IMR-90 (cell line): ENCODE results near the gene DIPK1A.
A peak's percentile ranks its signal among the peaks of the same experiment; 100 is the strongest.

Experiments used
- BHLHE40 ChIP-seq: fragments of 150-350 bp; IDR thresholded peaks from 2 replicates; pipeline ENCODE4 v1.6.1; 2016; ENCODE audit warnings: mild to moderate bottlenecking, low read depth, low read length
- CEBPB ChIP-seq: IDR thresholded peaks from 2 replicates; pipeline ENCODE4 v1.6.1; 2012; ENCODE audit warnings: low read depth, low read length, improper control_type of control experiment
- CHD1 ChIP-seq: IDR thresholded peaks from 2 replicates; pipeline ENCODE4 v1.6.1; 2012; ENCODE audit warnings: low read depth, low read length, improper control_type of control experiment
- CTCF ChIP-seq: conservative IDR thresholded peaks from 2 replicates; pipeline ENCODE4 v1.5.1; 2012; ENCODE audit warnings: mild to moderate bottlenecking, low read depth, low read length, improper control_type of control experiment
- MXI1 ChIP-seq: IDR thresholded peaks from 2 replicates; pipeline ENCODE4 v1.6.1; 2012; ENCODE audit warnings: low read depth, mild to moderate bottlenecking, low read length, moderate library complexity, borderline replicate concordance
- NFE2L2 ChIP-seq: fragments of 150-350 bp; IDR thresholded peaks from 2 replicates; pipeline ENCODE4 v1.6.1; 2016; ENCODE audit warnings: low read depth, mild to moderate bottlenecking, low read length
- POLR2A ChIP-seq: IDR thresholded peaks from 2 replicates; pipeline ENCODE4 v1.6.1; 2012; ENCODE audit warnings: mild to moderate bottlenecking, low read depth, low read length
- RAD21 ChIP-seq: IDR thresholded peaks from 2 replicates; pipeline ENCODE4 v1.6.1; 2012; ENCODE audit warnings: low read length, improper control_type of control experiment
- RFX5 ChIP-seq: IDR thresholded peaks from 2 replicates; pipeline ENCODE4 v1.8.0; 2012; ENCODE audit warnings: low read depth, mild to moderate bottlenecking, low read length, moderate library complexity

GRCh38 chr1:92960395-92961130 lies 699 bp downstream of the DIPK1A start:
- no peak for TF ChIP-seq POLR2A
- peak; percentile 75 for TF ChIP-seq CTCF
- TF ChIP-seq CEBPB = no peak
- 0 out of 2 replicates have a peak, but pooled peaks have one; percentile 12 for TF ChIP-seq MXI1
- peak; percentile 76 for TF ChIP-seq RAD21
- no peak for TF ChIP-seq CHD1
- no peak for TF ChIP-seq NFE2L2
- TF ChIP-seq BHLHE40 = no peak; the same call in 1 of the 2 replicates
- no peak for TF ChIP-seq RFX5
